K562 (cell line): ENCODE measurements around the gene KAZALD1. TPM values are rescaled to one million over a fixed set of nuclear protein-coding genes. Genes with fewer than 3 reads are reported as not detected.

ENCODE experiments used
- KLF1 ChIP-seq: fragments of 450-650 bp; IDR thresholded peaks from 2 replicates; pipeline ENCODE4 v1.6.1; 2016; ENCODE audit warnings: missing genetic modification characterization, missing compliant biosample characterization
- MGA ChIP-seq: fragments of 450-650 bp; IDR thresholded peaks from 2 replicates; pipeline ENCODE4 v1.6.1; 2016; ENCODE audit warnings: mild to moderate bottlenecking, moderate library complexity
- NR3C1 ChIP-seq: sonication (generic); formaldehyde crosslinking; IDR thresholded peaks from 2 replicates; pipeline ENCODE4 v1.8.1; 2022; ENCODE audit warnings: missing genetic modification reagents
- RREB1 ChIP-seq: fragments of 250-450 bp; sonication (Bioruptor Pico); IDR thresholded peaks from 2 replicates; pipeline ENCODE4 v1.4.0; 2020
- ZBTB49 ChIP-seq: sonication (generic); formaldehyde crosslinking; IDR thresholded peaks from 2 replicates; pipeline ENCODE4 v1.8.0; 2022; ENCODE audit warnings: missing genetic modification reagents, mild to moderate bottlenecking, borderline replicate concordance
- ZNF830 ChIP-seq: fragments of 250-450 bp; sonication (Bioruptor Pico); IDR thresholded peaks from 2 replicates; pipeline ENCODE4 v1.5.0; 2021; ENCODE audit warnings: mild to moderate bottlenecking
- polyA plus RNA-seq, 8 experiments: library from polyadenylated mRNA; depleted of rRNA in 4 of 8; stranded (reverse) in 5 of 8; unstranded in 3 of 8; fragments of >200 nt; fragmentation: Nextera tagmentation in 2 of 8; fragmentation: Illumina TruSeq in 1 of 8; extraction: Ambion mirVana in 2 of 8; extraction: Trizol in 1 of 8; gene quantifications; 2 replicates each; pipeline versions ENCODE4 v1.2.1 to v1.2.3, GENCODE V29; 2011 to 2014; ENCODE audit warnings: inconsistent platforms in 1 of 8, missing spikeins in 1 of 8
- total RNA-seq, 7 experiments: library from RNA; depleted of rRNA in 6 of 7; stranded (reverse); fragments of >200 nt in 6 of 7; fragmentation: Illumina TruSeq in 2 of 7; extraction: Trizol in 2 of 7; gene quantifications; 2 replicates each; pipeline versions ENCODE4 v1.2.1 to v1.2.3, GENCODE V29; 2011 to 2021; ENCODE audit warnings: low replicate concordance in 1 of 7

KAZALD1 gene
- total and polyA plus RNA-seq, 9 of the 15 experiments (the other 6 are each of a cell fraction or from before 2014, with no cell fraction given): 0.15 to 10.0 (median 4.9) TPM

- TF ChIP-seq MGA: no peak
- no peak for TF ChIP-seq NR3C1 (CRISPR knock-in tag)
- no peak for TF ChIP-seq KLF1 (tag)
- no peak for TF ChIP-seq ZBTB49 (CRISPR knock-in tag)
- TF ChIP-seq RREB1 (CRISPR knock-in tag): no peak
- TF ChIP-seq ZNF830 (CRISPR knock-in tag): no peak
Observed at GRCh38 chr10:101071885-101072433, 10.2 kb downstream of the KAZALD1 start (continued).
